T-cell (primary cell): ENCODE data around the gene SYNM. TPM values are rescaled to one million over a fixed set of nuclear protein-coding genes. Genes with fewer than 3 reads are reported as not detected.

ENCODE experiments used
- ATAC-seq, 4 experiments: fragments of 200-7000 bp in 3 of 4; fragments of 150-1000 bp in 1 of 4; cut with Tn5 transposase; replicated peaks in 1 of 4; 1 replicate in 3 of 4; 2 replicates in 1 of 4; pipeline ENCODE4 v1.10.0; 2021; ENCODE audit warnings: moderate library complexity in 3 of 4, mild to moderate bottlenecking in 2 of 4, moderate number of reproducible peaks in 1 of 4
- CTCF ChIA-PET, 2 donors: fragments of 300-600 bp; sonication (Branson Sonifier 250); formaldehyde crosslinking; loops; one replicate each; lab custom pipeline; 2022; ENCODE audit warnings: antibody characterized with exemption in 2 of 2; lab: Charles Lee
- POLR2A ChIA-PET, 2 donors: fragments of 300-600 bp; sonication (Branson Sonifier 250); formaldehyde crosslinking; loops; one replicate each; lab custom pipeline; 2022; ENCODE audit warnings: antibody characterized with exemption in 2 of 2; lab: Charles Lee
- DNase-seq, 35 experiments: peaks; one replicate each; pipeline versions ENCODE4 v3.0.0 to v3.0.0-alpha.2; 2013 to 2023
- H3K27ac ChIP-seq: one replicate; pipeline ENCODE4 v1.5.1; 2013; ENCODE audit warnings: low read length
- H3K27me3 ChIP-seq, 2 experiments: replicated peaks in 1 of 2; 1 replicate in 1 of 2; 2 replicates in 1 of 2; pipeline versions ENCODE4 v1.6.1 to v1.7.0; 2013; ENCODE audit warnings: low read length in 1 of 2, mixed read lengths in 1 of 2; ENCODE audit not compliant: control insufficient read depth in 2 of 2, insufficient read depth in 2 of 2; ENCODE audit errors: extremely low read depth in 1 of 2
- H3K36me3 ChIP-seq, 2 donors: 1 replicate in 1 of 2; 2 replicates in 1 of 2; pipeline versions ENCODE4 v1.6.1 to v1.7.0; 2013; ENCODE audit warnings: low read length in 1 of 2; ENCODE audit not compliant: control insufficient read depth in 2 of 2, insufficient read depth in 1 of 2; ENCODE audit errors: extremely low read depth in 1 of 2
- H3K4me1 ChIP-seq, 2 experiments: 1 replicate in 1 of 2; 2 replicates in 1 of 2; pipeline versions ENCODE4 v1.6.1 to v1.7.0; 2013; ENCODE audit warnings: low read length in 2 of 2, mixed read lengths in 1 of 2; ENCODE audit not compliant: insufficient read depth in 2 of 2, control insufficient read depth in 1 of 2; ENCODE audit errors: extremely low read depth in 1 of 2
- H3K4me3 ChIP-seq, 2 donors: 1 replicate in 1 of 2; 2 replicates in 1 of 2; pipeline versions ENCODE4 v1.5.1 to v1.7.0; 2013; ENCODE audit warnings: mild to moderate bottlenecking in 2 of 2, low read length in 1 of 2, moderate library complexity in 1 of 2; ENCODE audit not compliant: control insufficient read depth in 1 of 2; ENCODE audit errors: extremely low read depth in 1 of 2
- H3K9me3 ChIP-seq: 2 replicates; pipeline ENCODE4 v1.7.0; 2013
- H3K27ac Mint-ChIP-seq, 2 donors: one replicate each; pipeline ENCODE4 v1.8.0; 2020 to 2021; ENCODE audit warnings: mild to moderate bottlenecking in 2 of 2, mixed read lengths in 2 of 2
- H3K27me3 Mint-ChIP-seq, 2 donors: one replicate each; pipeline ENCODE4 v1.8.0; 2021 to 2022; ENCODE audit warnings: mixed read lengths in 2 of 2
- H3K36me3 Mint-ChIP-seq: one replicate; pipeline ENCODE4 v1.8.0; 2021; ENCODE audit warnings: mixed read lengths
- H3K4me1 Mint-ChIP-seq, 3 donors: one replicate each; pipeline ENCODE4 v1.8.0; 2020 to 2022; ENCODE audit warnings: mixed read lengths in 3 of 3, mild to moderate bottlenecking in 1 of 3
- H3K4me3 Mint-ChIP-seq, 3 donors: one replicate each; pipeline ENCODE4 v1.8.0; 2020 to 2022; ENCODE audit warnings: mild to moderate bottlenecking in 3 of 3, mixed read lengths in 3 of 3, moderate library complexity in 3 of 3
- H3K9me3 Mint-ChIP-seq, 3 donors: one replicate each; pipeline ENCODE4 v1.8.0; 2020 to 2022; ENCODE audit warnings: mixed read lengths in 3 of 3
- WGBS: methylation state at CpG from one replicate; pipeline ENCODE4 v1.1.5; 2013; ENCODE audit warnings: missing lambda C conversion rate; ENCODE audit not compliant: insufficient coverage; 5-methylcytosine and 5-hydroxymethylcytosine counted together
- total RNA-seq, 35 experiments: library from RNA in 6 of 35; stranded (reverse) in 6 of 35; fragments of 120-200 nt in 1 of 35; gene quantifications; one replicate each; pipeline versions ENCODE4 v1.2.1 to v1.2.4 and lab custom pipeline; 2013 to 2026

Gene SYNM
- total RNA-seq, 5 donors from 2014 or later (not counting 1 experiment from before 2014, with no cell fraction given) = 3.7 to 7.3 (median 4.2) TPM

DNA sequence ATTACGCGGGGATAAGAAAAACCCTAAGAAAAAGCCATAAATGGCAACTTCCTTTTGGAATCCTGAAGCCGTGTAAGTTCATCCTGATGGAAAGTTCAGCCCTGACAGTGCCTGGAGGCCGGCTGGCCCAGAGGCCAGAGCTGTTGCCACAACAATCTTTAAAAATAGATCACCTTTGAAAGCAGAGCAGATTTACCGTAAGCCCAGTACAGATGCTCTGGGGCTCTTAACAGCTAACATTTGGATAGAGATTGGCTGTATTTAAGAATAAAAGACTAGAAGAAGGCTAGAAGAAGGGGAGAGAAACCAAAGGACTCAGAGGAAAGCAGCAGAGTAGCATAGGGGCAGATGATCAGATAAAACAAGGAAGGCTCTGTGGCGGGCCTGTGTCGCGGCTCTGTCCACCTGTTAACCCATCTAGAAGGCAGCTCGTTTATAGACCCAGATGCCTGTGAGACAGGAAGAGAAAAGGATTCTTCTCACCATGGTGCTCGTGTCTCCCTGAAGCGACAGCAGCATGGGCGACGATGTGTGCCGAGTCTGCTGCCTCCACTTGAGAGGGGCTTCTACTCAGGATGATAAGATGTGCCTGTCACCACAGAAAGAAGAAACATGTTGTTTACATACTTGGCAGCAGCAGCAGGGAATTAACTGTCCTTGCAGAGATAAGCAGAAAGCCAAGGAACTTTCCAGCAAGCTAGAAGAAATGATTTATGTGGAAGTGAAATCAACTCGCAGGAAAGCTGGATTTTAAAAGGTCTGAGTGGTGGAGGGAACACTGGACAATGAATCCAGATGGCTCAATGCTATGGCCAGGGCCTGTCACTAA, 69.9 kb downstream of the SYNM start:
- no peak overlapping the region for H3K4me3 ChIP-seq
- ChIA-PET CTCF (no interaction called here), POLR2A (no interaction called here)
- 72% methylated on average over 5 of the region's 15 CpGs for WGBS
- H3K27me3 ChIP-seq = no peaks in the 10 kb centered on the region
- no peak overlapping the region for H3K27ac Mint-ChIP-seq
- DNase-seq = no peak
- H3K4me3 Mint-ChIP-seq = no peak overlapping the region
- ATAC-seq = no peak
- no peaks in the 10 kb centered on the region for H3K4me1 ChIP-seq
- H3K4me1 Mint-ChIP-seq = no peaks in the 10 kb centered on the region
- no peaks in the 10 kb centered on the region for H3K36me3 ChIP-seq
- no peaks in the 10 kb centered on the region for H3K9me3 ChIP-seq
- H3K27me3 Mint-ChIP-seq = no peaks in the 10 kb centered on the region
- H3K9me3 Mint-ChIP-seq = no peaks in the 10 kb centered on the region
- H3K36me3 Mint-ChIP-seq = no peaks in the 10 kb centered on the region
- H3K27ac ChIP-seq = no peak overlapping the region

DNA sequence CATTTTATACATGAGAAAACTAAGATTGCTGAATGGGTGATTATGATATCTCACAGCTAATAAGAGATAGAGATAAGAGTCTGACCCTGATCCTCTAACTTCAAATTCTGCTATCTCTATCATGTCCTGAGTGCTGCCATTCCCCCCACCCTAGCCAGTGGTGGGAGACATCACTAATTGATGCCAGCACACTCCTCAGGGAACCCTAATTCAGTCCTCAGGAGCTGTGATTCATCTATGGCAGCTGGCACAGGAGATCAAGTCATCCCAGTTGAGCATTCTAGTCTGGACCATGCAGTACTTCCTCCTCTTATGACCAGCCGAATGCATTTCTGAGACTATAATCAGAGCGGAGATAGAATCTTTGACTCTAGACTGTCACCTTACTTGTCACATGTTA, 71.9 kb downstream of the SYNM start:
- Histone ChIP-seq H3K9me3 (no peaks in the 10 kb centered on the region), H3K36me3 (no peaks in the 10 kb centered on the region), H3K4me3 (no peak overlapping the region), H3K27ac (no peak overlapping the region), H3K4me1 (no peaks in the 10 kb centered on the region), H3K27me3 (no peaks in the 10 kb centered on the region)
- 92% methylated on average over 2 of the region's 2 CpGs for WGBS
- CTCF ChIA-PET = no interaction called here
- DNase-seq (no peak), ATAC-seq (no peak)
- H3K27ac Mint-ChIP-seq = no peak overlapping the region
- H3K4me1 Mint-ChIP-seq = no peaks in the 10 kb centered on the region
- no peaks in the 10 kb centered on the region for H3K36me3 Mint-ChIP-seq
- POLR2A ChIA-PET = no interaction called here
- H3K27me3 Mint-ChIP-seq = peaks cover 0 to 6% of the 10 kb centered on the region in 2 donors
- no peak overlapping the region for H3K4me3 Mint-ChIP-seq
- H3K9me3 Mint-ChIP-seq = no peaks in the 10 kb centered on the region

DNA sequence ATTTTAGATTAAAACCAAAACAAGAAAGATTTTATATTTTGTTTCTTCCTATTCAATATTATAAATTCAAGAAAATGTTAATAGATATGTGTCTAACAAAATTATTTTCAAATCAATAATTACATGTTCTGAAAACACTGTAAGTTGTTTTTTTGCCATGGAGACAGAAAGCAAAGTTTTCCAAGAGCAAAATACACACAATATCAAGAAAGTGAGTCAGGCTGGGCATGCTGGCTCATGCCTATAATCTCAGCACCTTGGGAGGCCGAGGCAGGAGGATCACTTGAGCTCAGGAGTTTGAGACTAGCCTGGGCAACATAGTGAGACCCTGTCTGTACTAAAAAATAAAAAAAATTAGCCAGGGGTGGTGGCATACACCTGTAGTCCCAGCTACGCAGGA, 72.8 kb downstream of the SYNM start:
- H3K27me3 Mint-ChIP-seq = peaks cover 0 to 6% of the 10 kb centered on the region in 2 donors
- CTCF ChIA-PET = no interaction called here
- no peaks in the 10 kb centered on the region for H3K9me3 ChIP-seq
- H3K27ac Mint-ChIP-seq = no peak overlapping the region
- 75% methylated on average over 2 of the region's 2 CpGs for WGBS
- no peaks in the 10 kb centered on the region for H3K36me3 ChIP-seq
- POLR2A ChIA-PET = no interaction called here
- H3K4me3 Mint-ChIP-seq = no peak overlapping the region
- no peaks in the 10 kb centered on the region for H3K9me3 Mint-ChIP-seq
- no peaks in the 10 kb centered on the region for H3K4me1 ChIP-seq
- H3K36me3 Mint-ChIP-seq = no peaks in the 10 kb centered on the region
- H3K4me1 Mint-ChIP-seq = no peaks in the 10 kb centered on the region
- H3K27me3 ChIP-seq = no peaks in the 10 kb centered on the region
- H3K4me3 ChIP-seq = no peak overlapping the region
- ATAC-seq (no peak), DNase-seq (no peak)
- no peak overlapping the region for H3K27ac ChIP-seq

DNA sequence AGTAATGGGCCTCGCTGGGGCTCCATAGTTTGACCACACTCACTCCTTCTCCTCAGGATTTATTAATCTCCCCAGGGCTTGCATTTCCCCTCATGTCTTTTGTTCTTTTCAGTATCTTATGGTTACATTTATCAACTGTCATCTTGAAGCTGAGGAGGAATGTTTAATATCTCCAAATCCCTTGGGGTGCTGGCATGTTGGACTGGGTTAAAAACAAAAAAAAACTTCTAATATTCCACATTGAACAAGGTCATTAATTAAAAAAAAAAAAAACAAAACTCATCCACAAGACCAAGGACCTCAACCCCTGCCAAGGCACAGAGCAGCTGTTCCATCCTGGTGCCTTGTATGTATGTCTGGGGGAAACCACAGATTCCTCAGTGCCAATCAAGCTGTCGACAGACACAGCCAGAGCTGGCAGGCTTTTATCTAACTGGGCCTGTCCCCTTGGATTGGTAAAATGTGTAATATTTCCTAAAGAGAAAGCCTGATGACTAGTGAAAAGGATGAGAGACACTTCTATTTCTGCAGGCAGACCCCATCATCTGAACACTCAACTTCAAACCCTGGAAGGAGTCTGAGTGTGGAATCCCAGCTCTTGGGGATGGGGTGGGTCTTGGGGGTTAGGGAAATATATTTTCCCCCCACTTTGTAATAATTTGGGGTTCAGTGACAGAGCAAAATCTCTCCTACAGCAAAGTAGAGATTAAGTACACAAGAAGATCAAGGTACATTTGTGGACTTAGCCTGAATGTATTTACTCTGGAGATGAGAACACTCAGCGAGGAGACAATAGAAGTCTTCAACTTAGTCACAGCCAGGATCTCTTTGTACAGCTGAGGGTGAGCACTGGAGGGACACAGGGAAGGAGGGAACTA, 75.4 kb downstream of the SYNM start:
- ATAC-seq (no peak), DNase-seq (no peak)
- Mint-ChIP-seq H3K27me3 (peaks cover 0 to 6% of the 10 kb centered on the region in 2 donors), H3K4me1 (no peaks in the 10 kb centered on the region), H3K9me3 (no peaks in the 10 kb centered on the region), H3K4me3 (no peak overlapping the region), H3K27ac (no peak overlapping the region), H3K36me3 (no peaks in the 10 kb centered on the region)
- no peak overlapping the region for H3K27ac ChIP-seq
- WGBS = 67% methylated on average over 2 of the region's 3 CpGs
- ChIA-PET CTCF (no interaction called here), POLR2A (interaction anchor here in 1 of 2 donors (0.6 kb wide), 1 partner anchor 102 kb away, joined by 3 read pairs; no protein-coding TSS in a partner anchor)
- H3K4me1 ChIP-seq = no peaks in the 10 kb centered on the region
- H3K27me3 ChIP-seq = peaks cover 0 to 3% of the 10 kb centered on the region in 2 experiments
- no peaks in the 10 kb centered on the region for H3K36me3 ChIP-seq
- no peaks in the 10 kb centered on the region for H3K9me3 ChIP-seq
- H3K4me3 ChIP-seq = no peak overlapping the region

DNA sequence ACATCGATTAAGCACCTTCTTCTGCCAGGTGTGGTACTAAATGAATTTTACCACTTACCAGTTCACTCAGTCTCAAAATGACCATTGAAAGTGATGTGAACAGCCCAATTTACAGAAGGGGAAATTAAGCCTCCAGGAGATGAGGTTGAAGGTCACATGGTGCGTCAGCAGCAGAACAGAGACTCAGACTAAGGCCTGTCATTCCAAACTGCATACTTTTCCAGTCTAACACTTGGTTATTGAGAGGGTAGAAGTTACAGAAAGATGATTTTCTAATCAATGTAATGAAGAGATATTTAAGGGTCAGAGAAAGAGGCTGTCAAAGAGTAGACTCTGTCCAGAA, 76.1 kb downstream of the SYNM start:
- Mint-ChIP-seq H3K27me3 (peaks cover 0 to 6% of the 10 kb centered on the region in 2 donors), H3K27ac (no peak overlapping the region), H3K9me3 (no peaks in the 10 kb centered on the region), H3K36me3 (no peaks in the 10 kb centered on the region), H3K4me3 (no peak overlapping the region), H3K4me1 (no peaks in the 10 kb centered on the region)
- Histone ChIP-seq H3K9me3 (no peaks in the 10 kb centered on the region), H3K27me3 (peaks cover 0 to 3% of the 10 kb centered on the region in 2 experiments), H3K4me1 (no peaks in the 10 kb centered on the region), H3K36me3 (no peaks in the 10 kb centered on the region), H3K27ac (no peak overlapping the region), H3K4me3 (no peak overlapping the region)
- ATAC-seq (no peak), DNase-seq (no peak)
- no CpG with 5 or more reads among the region's 2 CpGs for WGBS
- ChIA-PET CTCF (no interaction called here), POLR2A (no interaction called here)

DNA sequence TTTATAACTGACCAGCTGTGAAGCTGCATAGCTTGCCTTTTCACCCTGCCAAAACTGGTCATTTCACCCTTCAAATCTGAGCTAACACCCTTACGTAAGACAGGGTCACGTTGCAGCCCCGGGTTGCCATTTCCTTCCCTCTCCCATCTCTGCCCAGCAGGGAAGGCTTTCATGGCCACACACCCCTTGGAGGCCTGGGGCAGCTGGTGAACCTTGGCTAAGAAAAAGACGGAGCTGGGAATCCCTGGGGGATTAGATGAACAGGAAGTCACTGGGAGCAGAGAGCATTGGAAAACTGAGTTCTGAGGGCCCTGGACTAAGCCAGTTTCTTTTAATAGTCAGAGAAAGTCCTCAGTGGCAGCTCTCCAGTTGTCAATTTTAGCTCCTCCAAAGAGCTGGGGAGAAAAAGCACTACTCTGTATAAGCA, 76.7 kb downstream of the SYNM start:
- H3K36me3 Mint-ChIP-seq = no peaks in the 10 kb centered on the region
- CTCF ChIA-PET = no interaction called here
- peaks cover 0 to 3% of the 10 kb centered on the region in 2 experiments for H3K27me3 ChIP-seq
- H3K9me3 Mint-ChIP-seq = no peaks in the 10 kb centered on the region
- no peaks in the 10 kb centered on the region for H3K4me1 Mint-ChIP-seq
- no peak overlapping the region for H3K4me3 Mint-ChIP-seq
- H3K27ac ChIP-seq = no peak overlapping the region
- no peak overlapping the region for H3K4me3 ChIP-seq
- ATAC-seq (no peak), DNase-seq (no peak)
- no peaks in the 10 kb centered on the region for H3K36me3 ChIP-seq
- no peaks in the 10 kb centered on the region for H3K4me1 ChIP-seq
- no peaks in the 10 kb centered on the region for H3K9me3 ChIP-seq
- H3K27me3 Mint-ChIP-seq = peaks cover 0 to 6% of the 10 kb centered on the region in 2 donors
- POLR2A ChIA-PET = no interaction called here
- H3K27ac Mint-ChIP-seq = no peak overlapping the region
- WGBS = 71% methylated on average over 1 of the region's 4 CpGs
